Islet of Langerhans (tissue), 1 donor: ENCODE results near the gene TRAPPC3.
"Not testable (repeated sequence)": the region's sequence is repeated elsewhere in the genome, so short reads cannot be mapped to it uniquely, and the experiment has no call there.

Experiments used
- FAIRE-seq: peaks from one replicate; lab custom pipeline; 2011; peaks lifted over from hg19 to GRCh38; lab: Jason Lieb, UNC

TRAPPC3 gene

GRCh38 chr1:36149237-36149972 lies at the start of gene TRAPPC3:
TSS of gene TRAPPC3 (minus strand) at chr1:36149486. CDS start at chr1:36149378, 108 bp downstream.
- no peak for FAIRE-seq

GRCh38 chr1:36198641-36199040 lies 49.4 kb upstream of the TRAPPC3 start:
- no peak for FAIRE-seq

GRCh38 chr1:36196805-36197204 lies 47.5 kb upstream of the TRAPPC3 start:
- FAIRE-seq: not testable (repeated sequence)

GRCh38 chr1:36187800-36188593 lies 38.7 kb upstream of the TRAPPC3 start:
- peak; percentile 85 for FAIRE-seq

- no peak for FAIRE-seq
Observed at GRCh38 chr1:36183309-36183856, 34.1 kb upstream of the TRAPPC3 start.

GRCh38 chr1:36182734-36183133 lies 33.4 kb upstream of the TRAPPC3 start:
- FAIRE-seq: no peak

- FAIRE-seq: no peak
Observed at GRCh38 chr1:36179220-36179600, 29.9 kb upstream of the TRAPPC3 start.

- FAIRE-seq: no peak
Observed at GRCh38 chr1:36178471-36179219, 29.4 kb upstream of the TRAPPC3 start.

- FAIRE-seq: no peak
Observed at GRCh38 chr1:36177589-36178431, 28.5 kb upstream of the TRAPPC3 start.

- no peak for FAIRE-seq
Observed at GRCh38 chr1:36176106-36176949, 27.0 kb upstream of the TRAPPC3 start.

GRCh38 chr1:36175137-36176095 lies 26.1 kb upstream of the TRAPPC3 start:
- FAIRE-seq: no peak

- no peak for FAIRE-seq
Observed at GRCh38 chr1:36174713-36175112, 25.4 kb upstream of the TRAPPC3 start.

GRCh38 chr1:36172983-36173382 lies 23.7 kb upstream of the TRAPPC3 start:
- no peak for FAIRE-seq

- no peak for FAIRE-seq
Observed at GRCh38 chr1:36172017-36172747, 22.9 kb upstream of the TRAPPC3 start.

GRCh38 chr1:36170643-36171412 lies 21.5 kb upstream of the TRAPPC3 start:
- FAIRE-seq: no peak

GRCh38 chr1:36168514-36168913 lies 19.2 kb upstream of the TRAPPC3 start:
- no peak for FAIRE-seq

- no peak for FAIRE-seq
Observed at GRCh38 chr1:36166938-36167905, 17.9 kb upstream of the TRAPPC3 start.
